HG03135 (cell line): ENCODE results near the gene PRR14L.
"Not testable (repeated sequence)": the region's sequence is repeated elsewhere in the genome, so short reads cannot be mapped to it uniquely, and the experiment has no call there.

ENCODE experiments used
- ATAC-seq: cut with Tn5 transposase; IDR thresholded peaks from one replicate; pipeline ENCODE4 v1.9.1; 2021; ENCODE audit warnings: mild to moderate bottlenecking, moderate library complexity; ENCODE audit not compliant: unreplicated experiment

Gene PRR14L

GRCh38 chr22:31683181-31684105, 66.5 kb downstream of the PRR14L start:
- no peak for ATAC-seq

GRCh38 chr22:31682751-31683150, 67.2 kb downstream of the PRR14L start:
- ATAC-seq, result no peak

DNA sequence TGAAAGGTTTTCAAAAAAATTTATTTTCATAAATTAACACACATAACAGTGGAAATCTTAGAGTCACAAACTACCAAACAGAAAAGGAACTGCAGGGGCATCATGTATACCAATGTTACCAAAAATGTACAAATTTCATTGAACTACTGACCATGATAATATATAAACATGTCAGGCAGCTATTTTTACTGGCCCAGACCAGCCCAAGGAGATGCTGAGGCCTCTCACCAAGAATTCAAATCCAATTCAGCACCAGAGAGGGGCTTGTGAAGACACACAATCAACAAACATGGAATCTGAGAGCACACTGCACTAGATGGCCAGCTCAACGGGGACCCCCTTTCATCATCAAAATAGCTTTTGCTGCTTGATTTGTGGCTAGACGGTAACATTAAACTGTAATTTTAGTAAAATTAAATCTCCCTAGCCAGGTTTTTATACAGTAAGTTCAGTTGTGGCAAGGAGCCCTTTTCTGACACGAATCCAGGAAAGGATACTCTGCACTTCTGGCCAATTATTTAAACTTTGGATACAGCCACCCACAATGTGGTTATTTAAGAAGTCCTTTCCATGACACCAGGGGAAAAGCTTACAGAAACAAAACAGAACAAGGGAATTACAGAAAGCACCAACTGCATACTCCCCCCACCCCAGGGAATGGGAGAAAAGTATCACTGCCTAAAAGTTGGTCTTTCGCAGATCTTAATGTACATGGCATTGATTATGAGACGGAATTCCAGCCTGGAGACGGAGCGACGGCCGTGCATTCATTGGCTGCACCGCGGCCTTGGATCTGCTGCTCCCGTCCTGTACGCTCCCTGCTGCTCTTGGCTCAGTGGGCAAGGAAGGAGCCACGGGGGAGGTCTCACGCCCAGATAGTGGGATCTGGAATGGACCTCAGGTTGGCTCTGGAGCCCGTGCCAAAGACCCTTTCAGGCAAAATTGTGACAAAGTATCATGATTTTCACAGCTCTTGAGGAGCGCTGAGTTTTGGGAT, 68.3 kb downstream of the PRR14L start:
- ATAC-seq, result no peak

GRCh38 chr22:31680861-31681341, 69.0 kb downstream of the PRR14L start:
- no peak for ATAC-seq

DNA sequence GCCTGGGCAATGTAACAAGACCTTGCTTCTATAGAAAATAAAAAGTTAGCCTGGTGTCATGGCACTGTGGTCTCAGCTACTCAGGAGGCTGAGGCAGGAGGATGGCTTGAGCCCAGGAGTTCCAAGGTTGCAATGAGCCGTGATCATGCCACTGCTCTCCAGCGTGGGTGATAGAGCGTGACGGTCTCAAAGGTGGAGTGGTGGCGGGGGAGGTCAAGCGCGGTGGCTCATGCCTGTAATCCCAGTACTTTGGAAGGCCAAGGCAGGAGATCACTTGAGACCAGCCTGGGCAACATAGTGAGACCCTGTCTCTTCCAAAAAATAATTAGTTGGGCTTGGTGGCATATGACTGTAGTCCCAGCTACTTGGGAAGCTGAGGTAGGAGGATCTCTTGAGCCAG, 71.2 kb downstream of the PRR14L start:
- no peak for ATAC-seq

DNA sequence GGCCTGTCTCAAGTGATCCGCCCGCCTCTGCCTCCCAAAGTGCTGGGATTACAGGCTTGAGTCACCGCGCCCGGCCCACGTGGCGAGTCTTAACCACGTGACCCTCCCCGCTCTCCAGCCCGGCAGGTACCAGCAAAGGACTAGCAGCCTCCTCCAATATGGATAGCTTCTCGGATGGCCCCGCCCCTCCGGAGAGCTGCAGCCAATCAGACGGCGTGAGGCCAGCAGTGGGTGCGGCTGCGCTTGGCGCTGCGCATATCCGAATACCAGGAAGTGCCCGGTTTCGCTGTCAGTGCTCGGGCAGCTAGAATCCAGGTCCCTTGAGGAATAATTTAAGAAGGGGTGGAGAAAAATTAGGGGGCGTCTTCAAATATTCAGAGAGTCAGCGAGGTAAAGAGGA, 73.2 kb downstream of the PRR14L start:
- peak; percentile 89 for ATAC-seq

DNA sequence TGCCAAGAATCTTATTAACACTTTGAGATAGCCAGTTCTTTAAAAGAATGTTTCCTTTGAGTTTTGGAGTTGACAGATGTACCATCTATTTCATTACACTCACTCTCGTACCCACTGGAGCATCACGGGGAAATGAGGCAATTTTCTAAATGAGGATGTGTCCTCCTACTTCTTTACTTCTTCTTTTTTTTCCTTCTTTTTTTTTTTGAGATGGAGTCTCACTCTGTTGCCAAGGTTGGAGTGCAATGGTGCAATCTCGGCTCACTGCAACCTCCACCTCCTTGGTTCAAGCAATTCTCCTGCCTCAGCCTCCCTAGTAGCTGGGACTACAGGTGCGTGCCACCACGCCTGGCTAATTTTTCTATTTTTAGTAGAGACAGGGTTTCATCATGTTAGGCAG, 75.7 kb downstream of the PRR14L start:
- not testable (repeated sequence) for ATAC-seq

DNA sequence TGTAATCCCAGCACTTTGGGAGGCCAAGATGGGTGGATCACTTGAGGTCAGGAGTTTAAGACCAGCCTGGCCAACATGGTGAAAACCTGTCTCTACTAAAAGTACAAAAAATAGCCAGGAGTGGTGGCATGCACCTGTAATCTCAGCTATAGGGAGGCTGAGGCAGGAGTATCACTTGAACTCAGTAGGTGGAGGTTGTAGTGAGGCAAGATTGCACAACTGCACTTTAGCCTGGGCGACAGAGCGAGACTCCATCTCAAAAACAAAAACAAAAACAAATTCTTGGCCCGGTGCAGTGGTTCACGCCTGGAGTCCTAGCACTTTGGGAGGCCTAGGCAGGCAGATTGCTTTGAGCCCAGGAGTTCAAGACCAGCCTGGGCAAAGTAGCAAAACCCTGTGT, 81.1 kb downstream of the PRR14L start:
- not testable (repeated sequence) for ATAC-seq

- ATAC-seq, result no peak
These were observed 87.3 kb downstream of the PRR14L start for GRCh38 chr22:31662668-31663037.

DNA sequence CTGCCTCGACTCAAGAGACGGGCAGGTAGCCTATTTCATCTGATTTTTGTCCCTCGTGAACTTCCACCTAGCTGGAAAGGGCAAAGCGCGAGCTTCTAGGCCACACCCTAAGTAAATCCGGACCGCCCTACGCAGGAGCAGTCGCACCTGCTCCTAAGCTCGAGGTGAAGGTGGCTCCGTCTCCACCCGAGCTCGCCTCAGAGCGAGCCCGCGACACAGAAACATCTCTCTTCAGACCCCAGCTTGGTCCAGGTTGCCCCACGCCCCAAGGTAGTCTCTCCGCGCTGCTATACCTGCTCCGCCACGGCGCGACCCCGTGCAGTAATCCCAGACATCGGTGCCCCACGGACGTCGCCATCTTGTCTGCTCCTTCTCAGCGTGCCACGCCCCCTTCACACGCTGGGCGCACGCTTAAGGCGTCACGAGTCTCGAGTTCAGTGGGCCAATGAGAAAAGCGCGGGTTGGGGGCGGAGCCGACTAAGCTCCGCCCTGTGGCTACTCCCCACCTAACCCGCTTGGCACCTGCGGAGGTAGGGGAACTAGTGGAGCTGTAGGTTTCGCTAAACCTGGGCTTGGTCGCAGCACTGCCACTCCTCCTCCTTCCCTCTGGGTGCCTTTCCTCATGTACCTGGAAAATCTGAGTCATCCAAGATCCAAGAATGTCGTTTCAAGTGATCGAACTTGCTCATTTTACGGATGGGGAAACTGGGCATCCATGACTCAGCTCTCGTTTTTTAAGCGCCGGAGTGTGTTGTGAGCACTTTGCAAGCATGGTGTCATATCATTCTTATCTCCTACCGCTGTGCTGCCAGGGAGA, 87.9 kb downstream of the PRR14L start, which contains the start of gene PISD:
PISD (minus strand) TSS at position 365 of the 817 bp plus-strand sequence; CDS start at position 358, 7 bp downstream.
- ATAC-seq, result peak; percentile 86

DNA sequence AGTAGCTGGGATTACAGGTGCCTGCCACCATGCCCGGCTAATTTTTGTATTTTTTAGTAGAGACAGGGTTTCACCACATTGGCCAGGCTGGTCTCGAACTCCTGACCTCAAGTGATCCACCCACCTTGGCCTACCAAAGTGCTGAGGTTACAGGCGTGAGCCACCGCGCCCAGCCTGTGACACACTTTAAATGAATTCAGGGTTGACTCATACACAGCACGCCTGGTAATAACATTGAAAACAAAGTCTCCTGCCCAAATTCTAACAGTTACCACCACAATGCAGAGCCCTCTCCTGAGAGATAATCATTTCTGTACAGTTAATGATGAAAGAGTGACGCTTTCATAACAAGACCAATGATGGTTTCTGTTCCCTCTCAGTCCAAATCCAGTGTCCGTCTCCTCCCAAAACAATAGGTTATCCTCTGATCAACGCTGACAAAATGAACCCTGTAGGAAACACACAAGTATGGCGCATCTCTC, 89.0 kb downstream of the PRR14L start:
- ATAC-seq, result peak; percentile 15

DNA sequence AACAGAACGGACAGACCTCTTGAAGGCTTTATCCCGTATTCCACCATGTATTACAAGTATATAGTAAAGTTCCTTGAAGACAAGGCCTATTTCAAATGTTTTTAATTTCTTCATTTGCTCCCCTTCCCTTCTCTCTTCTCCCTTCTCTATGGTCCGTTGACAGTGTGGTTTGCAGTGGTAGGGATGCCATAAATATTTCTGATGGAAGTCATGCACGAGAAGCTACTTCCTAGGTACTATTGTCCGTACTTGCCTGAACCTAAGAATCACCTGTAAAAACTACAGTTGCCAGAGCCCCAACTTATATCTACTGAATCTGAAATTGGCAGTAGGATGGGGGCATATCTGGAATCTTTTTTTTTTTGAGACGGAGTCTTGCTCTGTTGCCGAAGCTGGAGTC, 90.7 kb downstream of the PRR14L start:
- ATAC-seq, result no peak

GRCh38 chr22:31654408-31654807, 95.5 kb downstream of the PRR14L start:
- no peak for ATAC-seq

- ATAC-seq, result no peak
These were observed 96.0 kb downstream of the PRR14L start for GRCh38 chr22:31653944-31654343.

DNA sequence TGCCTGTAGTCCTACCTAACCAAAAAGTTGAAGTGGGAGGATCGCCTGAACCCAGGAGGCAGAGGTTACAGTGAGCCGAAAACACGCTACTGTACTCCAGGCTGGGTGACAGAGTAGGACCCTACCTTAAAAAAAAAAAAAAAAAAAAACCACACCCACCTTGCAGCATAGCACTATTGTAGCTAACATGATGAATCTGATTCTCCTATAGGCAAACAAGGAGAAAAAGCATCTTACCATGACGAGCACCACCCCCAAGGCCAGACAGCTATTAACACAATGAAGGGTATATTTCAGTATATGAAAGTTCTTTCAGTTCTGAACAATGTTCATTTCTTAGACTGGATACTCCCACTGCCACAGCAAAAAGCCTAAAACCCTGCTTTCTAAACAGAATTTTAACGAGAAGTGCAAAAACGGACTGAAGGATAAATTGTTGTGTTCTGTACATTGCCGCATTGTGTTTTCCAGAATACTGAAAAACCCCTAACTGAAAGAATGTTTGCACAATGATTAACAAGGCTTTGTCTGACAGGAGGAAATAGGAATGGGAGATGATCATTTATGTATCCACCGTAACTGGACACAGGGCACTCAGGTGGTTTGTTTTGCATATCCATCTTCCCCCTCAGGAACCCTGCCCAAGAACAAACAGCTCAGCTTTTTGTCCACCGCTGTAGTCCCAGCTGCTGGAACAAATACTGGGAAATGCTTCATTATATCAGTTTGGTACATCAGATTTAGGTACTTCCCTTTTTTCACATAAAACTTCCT, 96.8 kb downstream of the PRR14L start:
- ATAC-seq, result no peak

- ATAC-seq, result no peak
These were observed 97.8 kb downstream of the PRR14L start for GRCh38 chr22:31652088-31652487.

- no peak for ATAC-seq
These were observed 98.3 kb downstream of the PRR14L start for GRCh38 chr22:31651664-31652063.

- no peak for ATAC-seq
These were observed 99.5 kb downstream of the PRR14L start for GRCh38 chr22:31650391-31650790.

- no peak for ATAC-seq
These were observed 102.2 kb downstream of the PRR14L start for GRCh38 chr22:31647523-31648320.
